ENCODE measurements around the gene IFIT1.

IFIT1 gene

GRCh38 chr10:89368129-89368528 is 24.3 kb upstream of the IFIT1 start:
- Histone ChIP-seq H3K4me1 (ENCODE audit: insufficient read depth, low read length) (peaks cover 4% of the 10 kb centered on the region; the same call in 1 of the 2 replicates), H3K9ac (ENCODE audit: low read depth, low read length) (no peak overlapping the region), H3K4me3 (ENCODE audit: low read length) (no peak overlapping the region), H3K9me3 (ENCODE audit: insufficient read depth, low read depth, low read length) (no peaks in the 10 kb centered on the region), H3K27me3 (ENCODE audit: insufficient read depth, low read length) (no peaks in the 10 kb centered on the region), H3K27ac (ENCODE audit: low read depth, low read length) (no peak overlapping the region), H3K36me3 (ENCODE audit: insufficient read depth, low read length) (no peaks in the 10 kb centered on the region)
- WGBS = 64% methylated on average over 1 of the region's 1 CpG

DNA sequence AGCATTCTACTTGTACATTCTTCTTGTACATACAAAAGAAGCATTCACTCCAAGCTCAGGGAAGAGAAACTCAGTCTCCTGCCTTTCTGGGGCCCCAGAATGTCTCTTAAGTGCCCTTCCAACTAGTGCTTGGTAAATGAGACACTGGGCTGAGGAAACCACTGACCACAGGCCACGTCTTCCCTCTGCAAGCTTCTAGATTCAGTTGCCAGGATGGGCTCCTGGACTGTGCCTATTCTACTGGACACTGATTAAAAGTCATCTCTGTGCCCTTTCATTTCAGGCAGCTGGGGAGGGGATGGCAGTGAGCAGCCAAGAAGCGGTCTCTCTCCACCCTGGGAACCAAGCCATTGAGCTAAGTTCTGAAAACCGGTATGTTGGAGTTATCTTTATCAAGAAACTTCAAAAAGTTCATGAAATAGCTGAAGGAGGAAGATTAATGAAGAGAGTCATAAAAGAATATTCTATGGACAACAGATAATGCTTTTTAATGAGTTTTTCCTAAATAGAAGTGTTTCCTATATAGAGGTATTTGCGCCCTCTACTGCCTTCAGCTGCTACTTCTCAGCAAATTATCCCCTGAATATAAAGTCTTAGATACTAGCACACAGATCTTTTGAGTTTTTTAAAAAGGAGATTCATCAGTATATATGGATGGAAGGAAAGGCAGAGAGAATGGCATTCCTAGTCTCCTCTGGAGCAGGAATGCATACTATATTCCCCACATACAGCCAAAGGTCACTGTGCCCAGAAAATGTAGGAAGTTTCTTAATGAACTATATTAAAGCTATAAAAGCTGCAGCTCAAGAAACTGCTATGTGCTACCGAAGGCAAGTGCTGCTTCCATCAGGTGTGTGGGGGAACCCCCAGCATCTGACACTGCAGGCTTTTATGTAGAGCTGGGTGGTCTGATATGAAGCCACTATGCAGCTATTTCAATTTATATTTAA is 23.0 kb upstream of the IFIT1 start:
- 88% methylated on average over 4 of the region's 5 CpGs for WGBS
- H3K4me1 ChIP-seq (ENCODE audit: insufficient read depth, low read length) = peaks cover 4% of the 10 kb centered on the region; the same call in 1 of the 2 replicates
- H3K4me3 ChIP-seq (ENCODE audit: low read length) = no peak overlapping the region
- no peaks in the 10 kb centered on the region for H3K9me3 ChIP-seq (ENCODE audit: insufficient read depth, low read depth, low read length)
- no peak overlapping the region for H3K9ac ChIP-seq (ENCODE audit: low read depth, low read length)
- no peaks in the 10 kb centered on the region for H3K36me3 ChIP-seq (ENCODE audit: insufficient read depth, low read length)
- H3K27ac ChIP-seq (ENCODE audit: low read depth, low read length) = no peak overlapping the region
- no peaks in the 10 kb centered on the region for H3K27me3 ChIP-seq (ENCODE audit: insufficient read depth, low read length)

GRCh38 chr10:89371079-89371478 is 21.3 kb upstream of the IFIT1 start:
- H3K27ac ChIP-seq (ENCODE audit: low read depth, low read length) = no peak overlapping the region
- peaks cover 4% of the 10 kb centered on the region; the same call in 1 of the 2 replicates for H3K4me1 ChIP-seq (ENCODE audit: insufficient read depth, low read length)
- H3K9me3 ChIP-seq (ENCODE audit: insufficient read depth, low read depth, low read length) = no peaks in the 10 kb centered on the region
- H3K27me3 ChIP-seq (ENCODE audit: insufficient read depth, low read length) = no peaks in the 10 kb centered on the region
- no peak overlapping the region for H3K4me3 ChIP-seq (ENCODE audit: low read length)
- no peak overlapping the region for H3K9ac ChIP-seq (ENCODE audit: low read depth, low read length)
- no peaks in the 10 kb centered on the region for H3K36me3 ChIP-seq (ENCODE audit: insufficient read depth, low read length)

- Histone ChIP-seq H3K9me3 (ENCODE audit: insufficient read depth, low read depth, low read length) (no peaks in the 10 kb centered on the region), H3K9ac (ENCODE audit: low read depth, low read length) (no peak overlapping the region), H3K4me1 (ENCODE audit: insufficient read depth, low read length) (peaks cover 4% of the 10 kb centered on the region; the same call in 1 of the 2 replicates), H3K4me3 (ENCODE audit: low read length) (no peak overlapping the region), H3K27ac (ENCODE audit: low read depth, low read length) (no peak overlapping the region), H3K27me3 (ENCODE audit: insufficient read depth, low read length) (no peaks in the 10 kb centered on the region), H3K36me3 (ENCODE audit: insufficient read depth, low read length) (no peaks in the 10 kb centered on the region)
- 97% methylated on average over 3 of the region's 3 CpGs for WGBS
Measured at GRCh38 chr10:89371987-89372386, 20.4 kb upstream of the IFIT1 start.

- H3K4me3 ChIP-seq (ENCODE audit: low read length) = no peak overlapping the region
- H3K4me1 ChIP-seq (ENCODE audit: insufficient read depth, low read length) = peaks cover 15% of the 10 kb centered on the region; the same call in 1 of the 2 replicates
- H3K9me3 ChIP-seq (ENCODE audit: insufficient read depth, low read depth, low read length) = no peaks in the 10 kb centered on the region
- no peak overlapping the region for H3K9ac ChIP-seq (ENCODE audit: low read depth, low read length)
- 97% methylated on average over 3 of the region's 3 CpGs for WGBS
- no peaks in the 10 kb centered on the region for H3K27me3 ChIP-seq (ENCODE audit: insufficient read depth, low read length)
- no peaks in the 10 kb centered on the region for H3K36me3 ChIP-seq (ENCODE audit: insufficient read depth, low read length)
- H3K27ac ChIP-seq (ENCODE audit: low read depth, low read length) = no peak overlapping the region
Measured at GRCh38 chr10:89373916-89374711, 18.3 kb upstream of the IFIT1 start.

DNA sequence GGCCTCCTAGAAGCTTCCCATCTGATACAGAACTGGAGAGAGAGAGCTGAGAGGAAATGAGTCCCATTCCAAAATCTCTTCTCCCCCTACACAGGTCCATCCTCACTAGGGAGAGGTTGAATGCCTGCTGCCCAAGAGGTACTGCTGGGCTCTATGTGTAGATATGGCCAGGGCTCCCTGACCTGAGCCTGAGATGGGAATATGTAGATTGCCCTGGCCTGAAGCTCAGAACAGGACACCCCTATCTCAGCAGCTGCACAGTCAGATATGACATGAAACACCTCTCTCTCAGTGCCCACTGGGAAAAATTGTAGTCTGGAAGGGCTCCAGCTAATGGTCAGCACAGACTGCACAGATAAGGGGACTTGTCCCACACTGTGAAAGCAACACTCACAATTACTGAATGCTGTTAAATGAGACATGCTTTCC is 17.7 kb upstream of the IFIT1 start:
- Histone ChIP-seq H3K9ac (ENCODE audit: low read depth, low read length) (no peak overlapping the region), H3K9me3 (ENCODE audit: insufficient read depth, low read depth, low read length) (no peaks in the 10 kb centered on the region), H3K27ac (ENCODE audit: low read depth, low read length) (no peak overlapping the region), H3K4me3 (ENCODE audit: low read length) (no peak overlapping the region), H3K27me3 (ENCODE audit: insufficient read depth, low read length) (no peaks in the 10 kb centered on the region), H3K4me1 (ENCODE audit: insufficient read depth, low read length) (peaks cover 11% of the 10 kb centered on the region; the same call in 1 of the 2 replicates), H3K36me3 (ENCODE audit: insufficient read depth, low read length) (no peaks in the 10 kb centered on the region)

- 85% methylated on average over 5 of the region's 5 CpGs for WGBS
- H3K9ac ChIP-seq (ENCODE audit: low read depth, low read length) = no peak within 1 kb of the TSS
- no peak within 1 kb of the TSS for H3K27ac ChIP-seq (ENCODE audit: low read depth, low read length)
- H3K4me3 ChIP-seq (ENCODE audit: low read length) = no peak within 1 kb of the TSS
- H3K4me1 ChIP-seq (ENCODE audit: insufficient read depth, low read length) = peaks cover 11% of the 10 kb centered on the region; the same call in 1 of the 2 replicates
- no peaks in the 10 kb centered on the region for H3K36me3 ChIP-seq (ENCODE audit: insufficient read depth, low read length)
- H3K9me3 ChIP-seq (ENCODE audit: insufficient read depth, low read depth, low read length) = no peaks in the 10 kb centered on the region
- H3K27me3 ChIP-seq (ENCODE audit: insufficient read depth, low read length) = no peaks in the 10 kb centered on the region
Measured at GRCh38 chr10:89377705-89378637, 14.5 kb upstream of the IFIT1 start, which contains the start of gene IFIT1B. Gene IFIT1B, plus strand, starts transcription at chr10:89378056. Its CDS starts 80 bp downstream, at chr10:89378136.

DNA sequence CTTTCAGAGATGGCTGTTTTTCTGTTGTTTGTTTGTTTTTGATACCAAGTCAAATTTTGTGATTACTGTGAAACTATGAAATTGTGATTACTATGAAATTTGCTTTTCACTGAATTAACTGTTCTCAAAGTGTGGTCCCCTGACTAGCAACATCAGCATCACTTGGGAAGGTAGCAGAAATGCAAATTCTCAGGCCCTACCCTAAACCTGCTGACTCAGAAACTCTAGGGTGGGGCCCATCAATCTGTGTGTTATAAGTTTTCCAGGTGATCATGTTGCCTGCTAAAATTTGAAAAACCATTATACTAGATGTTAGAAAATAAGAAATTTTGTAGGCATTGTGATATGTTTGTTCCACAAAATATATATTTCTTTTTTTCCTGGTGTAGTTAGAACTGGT is 13.3 kb upstream of the IFIT1 start:
- no peak overlapping the region for H3K27ac ChIP-seq (ENCODE audit: low read depth, low read length)

DNA sequence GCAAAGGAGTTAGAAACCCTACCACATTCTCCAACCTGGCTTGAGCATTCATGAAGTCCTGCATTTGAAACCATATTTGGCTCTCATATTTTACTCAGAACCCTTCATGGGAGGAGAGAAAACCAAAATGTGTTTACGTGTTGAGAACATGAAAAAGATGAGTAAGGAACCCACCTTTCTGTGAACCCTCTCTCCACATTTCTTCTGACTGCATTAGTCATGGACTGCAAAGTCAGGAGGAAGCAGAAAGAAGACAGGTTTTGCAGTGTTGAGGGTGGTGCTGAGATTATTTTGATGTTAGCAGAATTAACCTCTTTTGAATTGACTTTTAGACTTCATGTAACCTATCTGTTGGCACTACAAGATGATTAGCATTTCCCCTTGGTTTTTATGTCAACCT is 9.7 kb upstream of the IFIT1 start:
- Histone ChIP-seq H3K4me3 (ENCODE audit: low read length) (no peak overlapping the region), H3K36me3 (ENCODE audit: insufficient read depth, low read length) (no peaks in the 10 kb centered on the region), H3K4me1 (ENCODE audit: insufficient read depth, low read length) (peaks cover 26% of the 10 kb centered on the region), H3K9ac (ENCODE audit: low read depth, low read length) (no peak overlapping the region), H3K27me3 (ENCODE audit: insufficient read depth, low read length) (no peaks in the 10 kb centered on the region), H3K9me3 (ENCODE audit: insufficient read depth, low read depth, low read length) (no peaks in the 10 kb centered on the region), H3K27ac (ENCODE audit: low read depth, low read length) (no peak overlapping the region)
- no CpG with 5 or more reads among the region's 1 CpG for WGBS

More for the DNA sequence above, 13.3 kb upstream of the IFIT1 start:
- no peak overlapping the region for H3K4me3 ChIP-seq (ENCODE audit: low read length)
- H3K36me3 ChIP-seq (ENCODE audit: insufficient read depth, low read length) = no peaks in the 10 kb centered on the region
- H3K9me3 ChIP-seq (ENCODE audit: insufficient read depth, low read depth, low read length) = no peaks in the 10 kb centered on the region
- no peaks in the 10 kb centered on the region for H3K27me3 ChIP-seq (ENCODE audit: insufficient read depth, low read length)
- peaks cover 11% of the 10 kb centered on the region; the same call in 1 of the 2 replicates for H3K4me1 ChIP-seq (ENCODE audit: insufficient read depth, low read length)
- no peak overlapping the region for H3K9ac ChIP-seq (ENCODE audit: low read depth, low read length)

DNA sequence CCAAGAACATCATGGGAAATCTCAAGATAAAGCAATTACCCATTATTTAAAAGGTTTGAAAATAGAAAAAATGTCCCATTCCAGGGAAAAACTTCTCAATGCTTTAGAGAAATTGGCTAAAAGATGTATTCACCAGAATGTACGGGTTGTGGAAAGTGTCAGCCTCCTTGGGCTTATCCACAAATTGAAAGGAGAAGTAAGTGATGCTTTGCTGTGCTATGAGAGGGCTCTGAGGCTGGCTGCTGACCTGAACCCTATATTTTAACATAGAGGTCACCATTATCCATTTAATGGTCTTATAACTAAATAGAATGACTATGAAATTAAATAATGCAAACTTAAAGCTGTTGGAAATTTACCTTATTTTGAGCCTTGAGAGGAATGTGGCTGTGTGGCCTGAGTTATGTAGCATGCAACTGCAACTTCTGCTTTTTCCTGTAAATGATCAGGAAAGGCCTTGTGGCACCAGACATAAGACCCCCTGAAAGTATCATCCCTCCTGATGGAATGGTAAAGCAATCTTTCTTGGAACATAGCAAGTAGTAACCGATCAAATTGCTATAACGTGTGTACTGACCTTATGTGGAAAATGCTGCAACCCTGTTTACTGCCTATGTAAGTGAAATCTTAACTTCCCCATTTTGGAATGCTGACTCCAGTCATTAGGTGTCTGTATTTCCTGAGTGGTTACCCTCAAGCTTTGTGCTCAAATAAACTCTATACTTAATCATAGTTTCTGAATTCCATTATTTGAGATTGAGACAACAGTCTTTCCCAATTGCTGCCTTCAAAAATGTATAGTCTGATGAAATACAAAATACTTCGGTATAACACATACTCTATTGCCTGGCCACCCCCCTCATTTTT is 7.7 kb upstream of the IFIT1 start:
- no peaks in the 10 kb centered on the region for H3K9me3 ChIP-seq (ENCODE audit: insufficient read depth, low read depth, low read length)
- no peaks in the 10 kb centered on the region for H3K27me3 ChIP-seq (ENCODE audit: insufficient read depth, low read length)
- no peak overlapping the region for H3K4me3 ChIP-seq (ENCODE audit: low read length)
- H3K27ac ChIP-seq (ENCODE audit: low read depth, low read length) = no peak overlapping the region
- peaks cover 24% of the 10 kb centered on the region for H3K4me1 ChIP-seq (ENCODE audit: insufficient read depth, low read length)
- 94% methylated on average over 4 of the region's 4 CpGs for WGBS
- H3K36me3 ChIP-seq (ENCODE audit: insufficient read depth, low read length) = no peaks in the 10 kb centered on the region
- H3K9ac ChIP-seq (ENCODE audit: low read depth, low read length) = no peak overlapping the region
